GM12874 (cell line): Measurements from ENCODE around the gene ISM1.
A peak's percentile ranks its signal among the peaks of the same experiment; 100 is the strongest.

Source experiments
- TF ChIP-seq, protein P1 (sequence below): IDR thresholded peaks from 2 replicates; pipeline ENCODE4 v1.5.1; 2011; ENCODE audit warnings: low read depth, mild to moderate bottlenecking, control low read depth, low read length, moderate library complexity; ENCODE audit not compliant: insufficient read depth

The ISM1 gene

DNA sequence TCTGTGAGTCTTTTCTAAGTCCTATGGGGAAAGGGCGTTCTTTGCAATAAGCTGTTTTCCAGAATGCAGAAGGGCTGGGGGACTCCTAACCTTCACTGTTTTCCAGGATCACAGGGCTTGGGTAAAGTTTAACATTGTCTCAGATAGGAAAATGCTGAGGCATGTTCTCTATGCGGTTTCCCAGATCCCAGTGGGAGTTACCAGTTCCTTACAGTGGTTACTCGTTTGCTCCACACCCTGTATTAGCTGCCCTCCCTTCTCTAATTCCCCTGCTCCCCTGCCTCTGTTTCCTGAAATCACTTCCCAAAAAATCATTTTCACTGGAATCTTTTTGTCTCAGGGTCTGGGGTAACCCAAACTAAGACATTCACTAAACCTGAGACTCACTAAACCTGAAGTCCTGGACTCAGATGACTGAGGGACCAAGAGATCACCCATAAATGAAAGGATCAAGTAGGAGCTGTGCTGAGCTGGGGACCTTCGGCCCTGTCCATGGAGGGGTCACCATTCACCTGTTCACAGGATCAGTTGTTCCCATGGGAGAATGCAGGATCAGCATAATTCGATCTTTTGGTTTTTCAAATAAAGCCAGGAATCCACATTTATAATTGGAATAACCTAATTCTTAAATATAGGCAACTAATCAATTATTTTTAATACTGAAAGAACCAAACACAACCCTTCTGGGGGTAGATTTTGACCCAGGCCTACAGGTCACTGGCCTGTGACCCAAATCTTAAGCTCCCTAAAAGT, 76.2 kb downstream of the ISM1 start:
- TF ChIP-seq, protein P1, sequence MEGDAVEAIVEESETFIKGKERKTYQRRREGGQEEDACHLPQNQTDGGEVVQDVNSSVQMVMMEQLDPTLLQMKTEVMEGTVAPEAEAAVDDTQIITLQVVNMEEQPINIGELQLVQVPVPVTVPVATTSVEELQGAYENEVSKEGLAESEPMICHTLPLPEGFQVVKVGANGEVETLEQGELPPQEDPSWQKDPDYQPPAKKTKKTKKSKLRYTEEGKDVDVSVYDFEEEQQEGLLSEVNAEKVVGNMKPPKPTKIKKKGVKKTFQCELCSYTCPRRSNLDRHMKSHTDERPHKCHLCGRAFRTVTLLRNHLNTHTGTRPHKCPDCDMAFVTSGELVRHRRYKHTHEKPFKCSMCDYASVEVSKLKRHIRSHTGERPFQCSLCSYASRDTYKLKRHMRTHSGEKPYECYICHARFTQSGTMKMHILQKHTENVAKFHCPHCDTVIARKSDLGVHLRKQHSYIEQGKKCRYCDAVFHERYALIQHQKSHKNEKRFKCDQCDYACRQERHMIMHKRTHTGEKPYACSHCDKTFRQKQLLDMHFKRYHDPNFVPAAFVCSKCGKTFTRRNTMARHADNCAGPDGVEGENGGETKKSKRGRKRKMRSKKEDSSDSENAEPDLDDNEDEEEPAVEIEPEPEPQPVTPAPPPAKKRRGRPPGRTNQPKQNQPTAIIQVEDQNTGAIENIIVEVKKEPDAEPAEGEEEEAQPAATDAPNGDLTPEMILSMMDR, result no peak

DNA sequence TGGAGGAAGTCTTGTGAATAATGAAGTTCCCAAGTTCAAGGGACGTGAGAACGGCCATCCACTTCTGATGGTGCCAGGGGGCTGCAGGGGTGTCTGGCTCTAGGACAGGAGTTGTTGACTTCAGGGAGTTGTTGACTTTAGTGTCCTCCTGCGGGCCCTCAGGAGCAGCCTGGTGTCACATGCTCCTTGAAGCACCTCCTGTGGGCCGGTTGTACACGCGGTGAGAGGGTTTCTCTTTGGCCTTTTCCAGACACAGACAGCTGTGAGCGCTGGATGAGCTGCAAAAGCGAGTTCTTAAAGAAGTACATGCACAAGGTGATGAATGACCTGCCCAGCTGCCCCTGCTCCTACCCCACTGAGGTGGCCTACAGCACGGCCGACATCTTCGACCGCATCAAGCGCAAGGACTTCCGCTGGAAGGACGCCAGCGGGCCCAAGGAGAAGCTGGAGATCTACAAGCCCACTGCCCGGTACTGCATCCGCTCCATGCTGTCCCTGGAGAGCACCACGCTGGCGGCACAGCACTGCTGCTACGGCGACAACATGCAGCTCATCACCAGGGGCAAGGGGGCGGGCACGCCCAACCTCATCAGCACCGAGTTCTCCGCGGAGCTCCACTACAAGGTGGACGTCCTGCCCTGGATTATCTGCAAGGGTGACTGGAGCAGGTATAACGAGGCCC, 77.8 kb downstream of the ISM1 start:
- TF ChIP-seq, protein P1, result no peak

DNA sequence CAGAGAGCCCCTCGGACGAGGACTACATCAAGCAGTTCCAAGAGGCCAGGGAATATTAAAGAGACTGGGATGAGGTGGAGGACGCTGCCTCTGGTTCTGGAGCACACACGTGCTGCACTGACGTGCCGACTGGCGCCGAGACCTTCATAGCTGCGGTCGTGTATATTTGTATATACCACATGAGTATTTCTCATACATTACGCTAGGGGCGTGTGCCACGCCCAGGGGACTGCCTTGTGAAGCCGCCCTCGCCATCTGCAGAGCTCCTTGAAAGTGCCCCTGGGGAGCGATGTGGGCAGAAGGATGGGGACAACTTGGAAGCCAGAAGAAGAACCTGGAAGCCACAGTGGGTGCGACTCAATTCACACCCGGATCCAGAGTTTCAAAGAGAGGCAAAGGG, 78.3 kb downstream of the ISM1 start:
- TF ChIP-seq, protein P1, result no peak

DNA sequence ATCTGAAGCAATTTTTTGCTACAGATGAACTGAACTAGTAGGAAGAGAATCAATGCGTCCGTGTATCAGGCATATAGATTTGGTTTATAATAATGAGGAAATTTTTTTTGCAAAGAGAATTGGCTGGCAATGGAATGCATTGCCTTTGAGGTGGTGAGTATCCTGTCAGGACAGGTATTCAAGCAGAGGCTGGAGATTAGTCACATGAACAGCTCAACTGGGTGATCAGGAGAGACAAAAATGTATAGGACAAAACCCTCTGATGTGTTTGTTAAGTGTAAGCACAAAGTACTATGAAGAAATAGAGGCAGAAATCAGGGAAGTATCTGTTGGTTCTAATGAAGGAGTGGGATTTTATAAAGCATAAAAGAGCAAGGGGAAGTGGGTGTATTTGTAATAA, 80.5 kb downstream of the ISM1 start:
- TF ChIP-seq, protein P1, result no peak

DNA sequence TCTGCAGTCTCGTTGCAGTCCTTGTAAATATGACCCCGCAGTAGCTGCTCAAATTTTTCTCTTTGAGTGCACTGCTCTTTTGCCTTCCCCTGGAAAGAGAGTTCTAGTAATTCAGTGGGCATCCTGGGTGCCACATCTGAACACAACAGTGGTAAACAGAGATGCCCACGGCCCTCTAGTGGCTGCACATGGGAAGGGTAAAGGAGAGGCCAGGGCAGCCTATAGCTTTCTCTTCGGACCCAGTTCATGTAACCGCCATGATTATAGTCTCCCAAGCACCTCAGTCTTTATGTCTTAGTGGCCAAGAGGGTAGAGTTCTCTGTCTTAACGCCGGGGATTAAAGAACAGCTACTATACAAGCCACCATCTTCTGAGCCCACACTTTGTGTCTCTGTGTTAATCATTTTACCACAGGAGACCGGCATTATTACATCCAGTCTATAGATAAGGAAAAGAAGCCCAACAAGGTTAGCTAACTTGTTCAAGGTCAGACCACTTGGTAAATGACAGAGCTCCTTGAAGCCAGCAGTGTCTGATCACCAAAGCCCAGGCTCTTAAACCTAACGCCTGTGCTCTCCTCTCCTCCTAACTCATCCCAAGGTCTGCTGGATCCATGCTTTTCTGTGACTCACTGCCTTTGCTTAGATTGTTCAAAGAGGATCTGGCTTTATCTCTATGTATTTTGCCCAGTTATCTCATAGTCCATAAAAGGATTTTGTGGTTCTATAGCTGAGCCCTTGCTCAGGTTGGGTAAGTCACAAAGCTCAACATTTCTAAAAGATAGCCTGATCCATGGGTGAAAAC, 81.8 kb downstream of the ISM1 start:
- TF ChIP-seq, protein P1, result peak; percentile 78

DNA sequence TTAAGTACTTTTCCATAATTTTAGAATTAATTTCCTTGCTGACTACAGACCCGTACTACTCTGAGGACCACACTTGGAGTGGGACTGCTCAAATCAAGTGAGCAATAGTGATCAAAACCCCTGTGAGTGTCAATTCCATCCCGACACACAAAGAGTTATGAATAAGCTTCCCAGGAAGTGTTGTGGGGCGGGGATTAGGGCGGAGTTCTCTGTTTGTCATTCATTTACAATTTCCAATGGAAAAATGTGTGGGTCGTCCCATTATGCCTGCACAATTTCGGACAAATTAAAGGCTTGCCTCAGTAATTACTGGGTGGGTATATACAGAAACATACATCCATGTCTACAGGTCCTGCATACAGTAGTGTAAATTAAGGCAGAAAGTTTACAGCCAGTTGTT, 84.2 kb downstream of the ISM1 start:
- TF ChIP-seq, protein P1, result no peak

DNA sequence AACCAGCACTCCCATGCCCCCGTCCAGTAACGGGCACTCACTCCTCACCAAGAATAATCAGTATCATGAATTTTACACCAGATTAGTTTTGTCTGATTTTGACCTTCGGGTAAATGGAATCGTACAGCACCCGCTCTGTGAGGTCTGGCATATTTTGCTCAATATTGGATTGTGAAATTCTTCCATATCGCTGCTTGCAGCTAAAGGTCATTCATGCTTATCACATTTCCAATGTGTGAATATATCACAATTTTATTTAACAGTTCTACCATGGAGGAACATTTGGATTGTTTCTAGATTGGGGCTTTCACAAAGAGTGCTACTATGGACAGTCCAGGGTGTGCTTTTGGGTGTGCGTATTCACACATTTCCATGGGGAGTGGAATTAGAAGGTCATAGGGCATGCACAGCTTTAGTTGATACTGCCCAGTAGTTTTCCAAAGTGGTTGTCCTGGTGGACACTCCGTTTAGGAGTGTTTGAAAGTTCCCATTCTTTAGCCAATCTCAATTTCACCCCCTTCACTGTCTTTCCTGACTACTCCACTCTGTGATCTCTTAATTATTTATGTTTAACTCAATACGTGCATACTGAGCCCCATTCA, 86.6 kb downstream of the ISM1 start:
- TF ChIP-seq, protein P1, result no peak
